ENCODE results near the gene TGFBR3.

- no peak for TF ChIP-seq CTCF (IDR thresholded peaks at IDR 0.05; ENCODE audit: insufficient read depth, low read length, poor library complexity, severe bottlenecking)
- no peak for TF ChIP-seq EZH2phosphoT487 (conservative IDR thresholded peaks at IDR 0.05; ENCODE audit: low read length)
Measured at GRCh38 chr1:91795591-91796389, 90.2 kb downstream of the TGFBR3 start.
